ENCODE measurements around the gene FBN2. TPM values are rescaled to one million over a fixed set of nuclear protein-coding genes. Genes with fewer than 3 reads are reported as not detected.

The FBN2 gene
- total and polyA plus RNA-seq, 2 of the 4 experiments (the other 2 are of a cell fraction), result 26.7 to 69.0 TPM

DNA sequence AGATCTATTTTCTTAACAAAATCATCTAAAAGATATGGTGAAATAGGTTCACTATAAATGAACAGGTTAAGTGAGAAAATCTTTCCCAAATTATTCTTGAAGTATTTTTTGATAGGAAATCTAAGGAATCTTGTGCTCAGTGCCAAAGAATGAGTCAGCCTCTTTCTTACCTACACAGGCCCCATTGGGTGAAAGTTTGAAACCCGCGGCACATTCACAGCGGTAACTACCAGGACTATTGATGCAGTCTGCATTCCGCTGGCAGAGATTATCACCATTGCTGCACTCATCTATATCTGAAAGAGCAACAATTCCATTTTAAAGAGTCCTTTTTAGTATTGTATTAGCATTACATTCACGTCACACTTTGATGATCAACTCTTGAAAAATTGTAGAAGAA lies 232.7 kb downstream of the FBN2 start:
- in situ Hi-C loops (cut with MboI; ENCODE audit: low sequenced_read_pairs) (no loop called here), dilution Hi-C loops (cut with HindIII; ENCODE audit: low sequenced_read_pairs, unreplicated experiment) (no loop called here), intact Hi-C loops (cut with micrococcal nuclease) (no loop called here)
- Histone ChIP-seq H2AFZ (replicated peaks; ENCODE audit: low read length, poor library complexity) (no peak overlapping the region), H4K5ac (ENCODE audit: low read depth, low read length) (no peak overlapping the region), H3K14ac (replicated peaks; ENCODE audit: low read depth, low read length) (no peak overlapping the region), H2AK9ac (replicated peaks; ENCODE audit: low read depth, low read length, poor library complexity) (no peak overlapping the region), H3K23ac (ENCODE audit: low read depth, low read length) (no peak overlapping the region), H3K27ac (ENCODE audit: insufficient read depth, low read length) (no peak overlapping the region), H2BK20ac (ENCODE audit: low read depth, low read length) (no peak overlapping the region), H3K9me3 (ENCODE audit: control insufficient read depth, insufficient read depth, low read length) (no peaks in the 10 kb centered on the region), H2BK5ac (ENCODE audit: low read depth, low read length, poor library complexity, severe bottlenecking) (no peak overlapping the region), H3K9me1 (ENCODE audit: insufficient read depth, low read length) (0 out of 2 replicates have a peak, but pooled peaks cover 2% of the 10 kb centered on the region), H3K18ac (ENCODE audit: low read depth, low read length) (no peak overlapping the region), H3K9ac (ENCODE audit: low read depth, low read length) (no peak overlapping the region), H2BK120ac (ENCODE audit: low read depth, low read length) (no peak overlapping the region), H3K36me3 (ENCODE audit: control insufficient read depth, insufficient read depth, low read length) (peaks cover 22% of the 10 kb centered on the region), H4K20me1 (ENCODE audit: insufficient read depth, low read length) (no peaks in the 10 kb centered on the region), H3K4me1 (ENCODE audit: control insufficient read depth, insufficient read depth, low read length) (no peaks in the 10 kb centered on the region), H3K27me3 (ENCODE audit: control insufficient read depth, insufficient read depth, low read length) (no peaks in the 10 kb centered on the region), H3K4me2 (ENCODE audit: low read depth, low read length) (no peak overlapping the region), H3K56ac (ENCODE audit: extremely low read depth, insufficient read depth, low read length) (no peak overlapping the region), H4K91ac (ENCODE audit: insufficient read depth, low read depth, low read length) (no peak overlapping the region), H3K79me1 (ENCODE audit: low read depth in 1 of 2, low read length in 2 of 2) (no peaks in the 10 kb centered on the region; a peak in 1 of 4 replicates), H3K4me3 (ENCODE audit: insufficient read depth, low read depth, low read length) (no peak overlapping the region), H4K8ac (ENCODE audit: low read depth in 2 of 2, low read length in 2 of 2) (no peak overlapping the region), H2AK5ac (ENCODE audit: low read depth, low read length) (no peak overlapping the region), H3K4ac (ENCODE audit: low read depth, low read length) (no peak overlapping the region), H2BK15ac (ENCODE audit: low read depth, low read length) (no peak overlapping the region)
- POLR2A ChIA-PET (ENCODE audit: unreplicated experiment), result no interaction called here
- BruUV-seq (replicated peaks), result TSS peak; percentile 79
- ATAC-seq (ENCODE audit: low read depth) (no peak), DNase-seq (peak; percentile 7)
- CTCF ChIA-PET, result interaction anchor here (0.8 kb wide), 1 partner anchor 13 kb away, joined by 3 read pairs; no protein-coding TSS in a partner anchor
- WGBS, 2 experiments (ENCODE audit: extremely low coverage in 2 of 2, insufficient read length in 1 of 2), result no CpG with 5 or more reads among the region's 5 CpGs
- TF ChIP-seq CHD1 (IDR thresholded peaks at IDR 0.05; ENCODE audit: low read depth, low read length) (no peak), RCOR1 (IDR thresholded peaks at IDR 0.05; ENCODE audit: insufficient replicate concordance, low read length) (no peak), POLR2A (IDR thresholded peaks at IDR 0.05; ENCODE audit: low read depth, low read length) (no peak), NFE2L2 (IDR thresholded peaks at IDR 0.05; ENCODE audit: low read depth, low read length) (no peak), CEBPB (IDR thresholded peaks at IDR 0.05; ENCODE audit: low read depth, low read length) (no peak), MXI1 (IDR thresholded peaks at IDR 0.05; ENCODE audit: borderline replicate concordance, low read depth, low read length) (no peak), FOS (IDR thresholded peaks at IDR 0.05; ENCODE audit: low read depth, low read length) (no peak), ELK1 (IDR thresholded peaks at IDR 0.05; ENCODE audit: borderline replicate concordance, low read depth, low read length) (no peak), BHLHE40 (IDR thresholded peaks at IDR 0.05; ENCODE audit: low read depth, low read length) (no peak), MAFK (IDR thresholded peaks at IDR 0.05; ENCODE audit: low read depth, low read length) (no peak)
- TF ChIP-seq, protein P1, sequence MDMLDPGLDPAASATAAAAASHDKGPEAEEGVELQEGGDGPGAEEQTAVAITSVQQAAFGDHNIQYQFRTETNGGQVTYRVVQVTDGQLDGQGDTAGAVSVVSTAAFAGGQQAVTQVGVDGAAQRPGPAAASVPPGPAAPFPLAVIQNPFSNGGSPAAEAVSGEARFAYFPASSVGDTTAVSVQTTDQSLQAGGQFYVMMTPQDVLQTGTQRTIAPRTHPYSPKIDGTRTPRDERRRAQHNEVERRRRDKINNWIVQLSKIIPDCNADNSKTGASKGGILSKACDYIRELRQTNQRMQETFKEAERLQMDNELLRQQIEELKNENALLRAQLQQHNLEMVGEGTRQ (IDR thresholded peaks at IDR 0.05; ENCODE audit: low read depth, low read length), result no peak
